Stimulated activated naive CD8-positive, alpha-beta T cell treated with anti-CD3 and anti-CD28 coated beads, Interleukin-15, amount 100 ng/mL, for 72 hours (primary cell): Measurements from ENCODE around the gene CATSPERE.

Experiments
- ATAC-seq: fragments of 150-1000 bp; cut with Tn5 transposase; 2 replicates; pipeline ENCODE4 v1.10.0; 2021; ENCODE audit warnings: mild to moderate bottlenecking, moderate library complexity
- DNase-seq, 2 donors: peaks; one replicate each; pipeline ENCODE4 v3.0.0; 2021 to 2022
- H3K27ac Mint-ChIP-seq, 2 donors: one replicate each; pipeline ENCODE4 v1.8.0; 2022; ENCODE audit warnings: mild to moderate bottlenecking in 2 of 2, mixed read lengths in 2 of 2, moderate library complexity in 2 of 2
- H3K27me3 Mint-ChIP-seq: one replicate; pipeline ENCODE4 v1.8.0; 2022; ENCODE audit warnings: mixed read lengths
- H3K4me1 Mint-ChIP-seq: one replicate; pipeline ENCODE4 v1.8.0; 2022; ENCODE audit warnings: mild to moderate bottlenecking, mixed read lengths
- H3K4me3 Mint-ChIP-seq, 2 donors: one replicate each; pipeline ENCODE4 v1.8.0; 2022; ENCODE audit warnings: mild to moderate bottlenecking in 2 of 2, mixed read lengths in 2 of 2, moderate library complexity in 1 of 2
- H3K9me3 Mint-ChIP-seq, 2 donors: one replicate each; pipeline ENCODE4 v1.8.0; 2022; ENCODE audit warnings: mixed read lengths in 2 of 2

Gene CATSPERE, protein sequence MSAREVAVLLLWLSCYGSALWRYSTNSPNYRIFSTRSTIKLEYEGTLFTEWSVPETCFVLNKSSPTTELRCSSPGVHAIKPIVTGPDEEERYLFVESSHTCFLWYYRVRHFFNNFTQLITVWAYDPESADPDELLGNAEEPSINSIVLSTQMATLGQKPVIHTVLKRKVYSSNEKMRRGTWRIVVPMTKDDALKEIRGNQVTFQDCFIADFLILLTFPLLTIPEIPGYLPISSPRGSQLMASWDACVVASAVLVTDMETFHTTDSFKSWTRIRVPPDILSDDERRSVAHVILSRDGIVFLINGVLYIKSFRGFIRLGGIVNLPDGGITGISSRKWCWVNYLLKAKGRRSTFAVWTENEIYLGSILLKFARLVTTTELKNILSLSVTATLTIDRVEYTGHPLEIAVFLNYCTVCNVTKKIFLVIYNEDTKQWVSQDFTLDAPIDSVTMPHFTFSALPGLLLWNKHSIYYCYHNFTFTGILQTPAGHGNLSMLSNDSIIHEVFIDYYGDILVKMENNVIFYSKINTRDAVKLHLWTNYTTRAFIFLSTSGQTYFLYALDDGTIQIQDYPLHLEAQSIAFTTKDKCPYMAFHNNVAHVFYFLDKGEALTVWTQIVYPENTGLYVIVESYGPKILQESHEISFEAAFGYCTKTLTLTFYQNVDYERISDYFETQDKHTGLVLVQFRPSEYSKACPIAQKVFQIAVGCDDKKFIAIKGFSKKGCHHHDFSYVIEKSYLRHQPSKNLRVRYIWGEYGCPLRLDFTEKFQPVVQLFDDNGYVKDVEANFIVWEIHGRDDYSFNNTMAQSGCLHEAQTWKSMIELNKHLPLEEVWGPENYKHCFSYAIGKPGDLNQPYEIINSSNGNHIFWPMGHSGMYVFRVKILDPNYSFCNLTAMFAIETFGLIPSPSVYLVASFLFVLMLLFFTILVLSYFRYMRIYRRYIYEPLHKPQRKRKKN

DNA sequence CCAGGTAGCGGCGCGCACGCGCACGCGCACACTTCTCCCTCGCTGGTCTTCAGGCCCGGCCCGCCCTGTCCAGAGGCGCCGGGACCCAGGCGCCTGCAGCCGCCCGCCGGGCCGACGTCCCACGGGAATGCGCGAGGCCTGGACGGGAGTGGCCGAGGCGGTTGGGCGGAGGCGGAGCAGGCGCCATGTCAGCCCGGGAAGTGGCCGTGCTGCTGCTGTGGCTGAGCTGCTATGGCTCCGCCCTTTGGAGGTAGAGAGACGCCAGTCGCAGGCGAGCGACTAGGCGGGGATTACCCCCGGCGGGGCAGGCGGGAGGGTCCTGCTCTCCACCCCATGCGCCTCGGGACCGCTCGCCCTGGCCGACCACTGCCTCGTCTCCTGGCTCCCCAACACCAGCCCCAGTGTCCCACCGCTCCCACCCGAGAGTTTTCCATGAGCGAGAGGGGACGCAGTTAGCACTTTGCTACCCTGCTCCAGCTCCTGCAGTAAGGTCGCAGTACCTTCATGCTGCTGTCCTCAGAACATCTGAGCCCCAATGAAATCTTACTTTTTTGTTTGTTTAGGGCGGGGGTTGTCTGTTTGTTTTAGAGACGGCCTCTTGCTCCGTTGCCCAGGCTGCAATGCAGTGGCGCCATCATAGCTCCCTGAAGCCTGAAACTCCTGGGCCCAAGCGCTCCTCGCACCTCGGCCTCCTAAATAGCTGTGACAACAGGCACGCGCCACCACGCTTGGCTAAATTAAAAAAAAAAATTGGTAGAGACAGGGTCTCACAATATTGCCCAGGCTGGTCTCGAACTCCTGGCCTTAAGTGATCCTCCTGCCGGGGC is at the start of gene CATSPERE:
TSS of gene CATSPERE (plus strand) at position 29 of the 827 bp plus-strand sequence. CDS start at position 186, 157 bp downstream.
- Mint-ChIP-seq H3K9me3 (peaks cover 0 to 4% of the 10 kb centered on the region in 2 donors), H3K27me3 (no peaks in the 10 kb centered on the region), H3K4me1 (peaks cover 22% of the 10 kb centered on the region), H3K4me3 (peak within 1 kb of the TSS; percentile 88 to 95), H3K27ac (peak within 1 kb of the TSS; percentile 65 to 96)
- ATAC-seq (peak; percentile 97), DNase-seq (peak; percentile 73 to 80)

DNA sequence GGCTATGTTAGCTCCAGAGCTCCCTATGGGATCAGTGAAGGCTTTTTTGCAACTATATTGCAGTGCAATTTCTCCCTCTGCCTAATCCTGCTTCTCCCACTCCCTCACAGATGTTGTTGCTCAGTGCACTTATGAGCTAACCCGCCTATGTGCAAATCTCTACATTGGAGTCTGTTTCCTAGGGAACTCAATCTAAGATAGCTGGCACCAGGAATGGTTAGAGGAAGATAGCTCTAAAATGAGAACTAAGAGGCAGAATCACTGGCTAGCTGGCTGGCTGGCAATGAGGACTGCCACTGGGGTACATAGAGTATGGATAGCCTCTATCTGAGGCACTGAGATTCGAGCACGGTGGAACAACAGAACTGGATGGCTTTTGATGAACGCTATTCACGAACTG is 48.9 kb upstream of the CATSPERE start:
- H3K4me1 Mint-ChIP-seq = peaks cover 7% of the 10 kb centered on the region
- H3K4me3 Mint-ChIP-seq = no peak overlapping the region
- ATAC-seq (no peak), DNase-seq (no peak)
- peak overlapping the region in 1 of 2 donors; percentile 62 for H3K27ac Mint-ChIP-seq
- peaks cover 4 to 8% of the 10 kb centered on the region in 2 donors for H3K9me3 Mint-ChIP-seq
- H3K27me3 Mint-ChIP-seq = no peaks in the 10 kb centered on the region

DNA sequence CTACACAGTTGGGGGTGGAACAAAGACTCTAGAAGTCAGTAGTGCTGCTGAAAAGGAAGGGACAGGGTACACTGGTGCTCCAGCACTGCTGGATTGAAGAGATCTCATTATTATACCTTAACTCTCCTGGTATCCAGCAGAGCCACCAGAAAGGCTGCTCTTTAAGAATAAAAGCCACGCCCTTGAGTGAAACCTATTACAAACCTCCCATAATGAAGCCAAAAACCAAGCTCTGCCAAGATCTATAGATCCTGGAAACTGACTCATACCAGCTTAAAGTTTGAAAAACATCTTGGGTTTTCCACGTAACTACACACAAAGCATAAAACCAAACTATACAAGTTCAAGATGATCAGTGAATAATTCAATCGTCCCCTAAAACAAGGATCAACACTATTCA is 47.3 kb upstream of the CATSPERE start:
- H3K4me3 Mint-ChIP-seq = no peak overlapping the region
- ATAC-seq (no peak), DNase-seq (no peak)
- no peaks in the 10 kb centered on the region for H3K9me3 Mint-ChIP-seq
- peaks cover 7% of the 10 kb centered on the region for H3K4me1 Mint-ChIP-seq
- H3K27me3 Mint-ChIP-seq = no peaks in the 10 kb centered on the region
- peak overlapping the region in 1 of 2 donors; percentile 34 for H3K27ac Mint-ChIP-seq

DNA sequence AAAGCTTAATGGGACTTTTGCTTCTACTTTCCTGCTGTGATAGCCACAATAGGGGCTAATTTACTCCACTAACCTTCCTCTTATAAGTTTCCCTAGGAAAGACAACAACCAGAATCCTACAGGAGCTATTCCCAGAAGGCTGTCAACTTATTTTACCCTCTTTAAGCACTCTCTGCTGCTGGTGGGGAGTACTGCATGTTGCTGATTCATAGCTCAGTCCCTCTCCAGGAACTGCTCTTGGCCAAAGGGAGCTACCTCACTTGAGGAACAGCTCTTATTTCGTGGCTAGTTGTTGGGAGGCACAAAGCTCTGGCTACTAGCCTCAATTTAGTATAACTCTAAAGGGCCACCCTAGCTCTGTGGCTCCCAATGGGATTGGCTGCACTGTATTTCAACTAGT is 46.5 kb upstream of the CATSPERE start:
- Mint-ChIP-seq H3K27ac (no peak overlapping the region), H3K9me3 (no peaks in the 10 kb centered on the region), H3K27me3 (no peaks in the 10 kb centered on the region), H3K4me3 (no peak overlapping the region), H3K4me1 (peaks cover 7% of the 10 kb centered on the region)
- DNase-seq (no peak), ATAC-seq (no peak)

DNA sequence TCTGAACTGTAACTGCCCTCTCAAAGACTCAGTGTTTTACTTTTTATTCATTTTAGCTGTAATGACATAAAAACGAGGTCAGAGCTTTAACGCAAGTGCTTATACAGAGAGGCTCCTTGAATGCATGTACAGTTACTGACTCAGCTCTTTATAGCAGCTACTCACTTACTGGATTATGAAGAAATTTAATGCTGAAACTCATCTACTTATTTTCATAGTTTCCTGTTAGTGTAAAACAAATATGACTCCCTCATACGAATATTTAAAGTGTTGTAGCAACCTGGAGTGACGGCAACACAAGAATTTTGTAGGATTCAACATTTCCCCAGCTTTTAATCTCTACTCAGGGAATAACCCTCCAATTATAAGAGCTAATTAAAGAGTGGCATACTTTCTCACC is 42.0 kb upstream of the CATSPERE start:
- H3K27me3 Mint-ChIP-seq = no peaks in the 10 kb centered on the region
- H3K9me3 Mint-ChIP-seq = no peaks in the 10 kb centered on the region
- no peak overlapping the region for H3K27ac Mint-ChIP-seq
- ATAC-seq = no peak
- no peak for DNase-seq
- H3K4me3 Mint-ChIP-seq = no peak overlapping the region
- H3K4me1 Mint-ChIP-seq = no peaks in the 10 kb centered on the region

DNA sequence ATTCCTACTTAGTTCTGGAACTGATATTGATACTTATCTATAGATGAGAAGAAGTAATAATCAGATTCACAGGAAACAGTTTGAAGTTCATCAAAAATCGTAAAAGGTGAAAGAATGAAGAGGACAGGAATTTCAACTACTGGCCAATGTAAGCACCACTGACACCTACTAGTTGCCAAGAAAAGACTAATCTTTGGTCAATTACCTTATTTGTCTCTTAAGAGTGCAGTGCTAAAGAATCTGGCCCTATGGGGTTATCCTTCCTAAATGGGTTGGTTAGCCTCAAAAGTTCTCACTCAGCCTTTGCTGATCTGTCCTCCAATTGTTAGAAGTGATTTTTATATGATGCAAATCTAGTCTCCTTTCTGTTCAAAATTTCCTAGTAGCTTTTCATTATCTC is 38.9 kb upstream of the CATSPERE start:
- Mint-ChIP-seq H3K4me3 (no peak overlapping the region), H3K27ac (no peak overlapping the region), H3K4me1 (peaks cover 6% of the 10 kb centered on the region), H3K9me3 (no peaks in the 10 kb centered on the region), H3K27me3 (no peaks in the 10 kb centered on the region)
- ATAC-seq (no peak), DNase-seq (no peak)

DNA sequence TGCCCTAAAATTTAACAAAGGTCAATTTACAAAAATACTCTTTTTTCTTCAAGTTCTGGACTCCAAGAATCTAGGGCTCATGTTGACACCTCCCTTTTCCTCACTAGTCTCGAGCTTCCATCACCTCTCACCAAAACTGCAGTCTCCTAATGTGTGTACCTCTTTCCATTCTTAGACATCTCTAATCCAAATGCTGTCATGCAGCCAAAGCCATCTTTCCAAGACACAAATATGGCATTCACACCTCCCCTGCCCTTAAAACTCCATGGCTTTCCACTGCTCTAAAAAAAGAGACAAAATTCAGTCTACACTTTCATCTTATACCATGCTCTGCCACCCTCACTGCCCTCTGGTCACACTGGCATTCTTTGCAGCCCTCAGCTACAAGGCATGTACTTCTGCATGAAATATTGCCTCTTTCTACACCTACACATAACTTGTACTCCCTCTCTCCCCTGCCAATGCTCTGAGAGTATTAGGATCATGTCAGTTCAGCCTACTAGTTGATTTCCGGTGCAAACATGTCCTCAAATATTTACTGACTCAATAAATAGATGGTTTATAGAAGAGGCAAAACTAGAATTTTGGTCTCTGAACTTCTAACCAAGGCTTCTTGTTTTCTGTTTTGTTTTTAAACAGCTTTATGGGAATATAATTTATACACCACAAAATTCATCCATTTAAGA is 36.3 kb upstream of the CATSPERE start:
- DNase-seq = no peak
- Mint-ChIP-seq H3K27me3 (no peaks in the 10 kb centered on the region), H3K9me3 (no peaks in the 10 kb centered on the region), H3K27ac (no peak overlapping the region), H3K4me3 (no peak overlapping the region), H3K4me1 (peaks cover 6% of the 10 kb centered on the region)
- ATAC-seq = no peak

DNA sequence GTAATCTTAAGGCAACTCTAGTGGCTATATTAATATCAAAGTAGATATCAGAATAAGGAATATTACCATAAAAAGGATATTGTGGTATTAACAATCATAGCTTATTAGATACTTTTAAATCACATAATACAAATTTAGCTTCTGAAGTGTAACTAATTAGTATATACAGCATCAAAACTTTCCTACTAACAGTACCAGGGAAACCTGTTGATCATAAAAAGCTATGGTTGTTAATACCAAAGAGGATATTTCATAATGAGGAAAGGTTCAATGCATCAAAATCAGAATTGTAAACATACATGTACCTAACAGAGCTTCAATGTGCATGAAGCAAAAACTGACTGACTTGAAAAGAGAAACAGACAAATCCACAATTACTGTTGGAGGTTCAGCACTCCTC is 33.4 kb upstream of the CATSPERE start:
- DNase-seq = no peak
- Mint-ChIP-seq H3K27me3 (no peaks in the 10 kb centered on the region), H3K4me1 (peaks cover 6% of the 10 kb centered on the region), H3K4me3 (no peak overlapping the region), H3K9me3 (no peaks in the 10 kb centered on the region), H3K27ac (no peak overlapping the region)
- ATAC-seq = no peak

DNA sequence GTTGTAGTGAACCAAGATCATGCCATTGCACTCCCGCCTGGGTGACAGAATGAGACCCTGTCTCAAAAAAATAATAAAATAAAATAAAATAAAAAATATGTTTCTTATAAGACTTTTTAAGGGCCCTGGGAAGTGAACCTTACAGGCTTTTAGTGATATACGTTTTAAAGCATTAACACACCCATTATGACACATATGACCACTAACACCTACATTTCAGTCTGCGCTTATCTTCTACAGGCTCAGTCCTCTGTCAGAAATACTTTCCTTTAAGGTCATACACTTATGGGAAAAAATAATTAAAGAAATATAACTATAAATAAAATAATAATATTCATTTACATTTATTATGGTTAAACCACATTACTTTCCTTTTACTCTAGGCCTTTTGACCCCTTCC is 31.3 kb upstream of the CATSPERE start:
- no peaks in the 10 kb centered on the region for H3K9me3 Mint-ChIP-seq
- DNase-seq = no peak
- peaks cover 11% of the 10 kb centered on the region for H3K4me1 Mint-ChIP-seq
- H3K4me3 Mint-ChIP-seq = no peak overlapping the region
- no peak overlapping the region for H3K27ac Mint-ChIP-seq
- ATAC-seq = no peak
- H3K27me3 Mint-ChIP-seq = no peaks in the 10 kb centered on the region

DNA sequence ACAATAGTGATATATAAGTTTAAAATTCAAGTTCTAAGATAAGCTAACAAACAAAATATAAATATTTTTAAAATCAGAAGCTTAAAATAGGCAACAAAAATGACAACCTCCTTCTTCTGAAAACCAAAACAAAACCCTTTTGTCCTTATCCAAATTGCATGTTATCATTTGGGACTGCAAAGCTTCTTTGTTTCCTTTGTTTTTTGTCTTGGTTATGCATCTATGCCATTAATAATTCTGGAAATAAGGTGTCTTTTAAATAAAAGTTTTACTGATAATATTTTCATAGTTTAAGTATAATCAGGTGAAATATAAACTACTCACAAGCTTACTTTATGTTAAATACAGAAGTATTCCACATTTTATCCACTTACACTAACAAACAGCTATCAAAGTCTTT is 29.9 kb upstream of the CATSPERE start:
- ATAC-seq (no peak), DNase-seq (no peak)
- no peaks in the 10 kb centered on the region for H3K27me3 Mint-ChIP-seq
- H3K27ac Mint-ChIP-seq = no peak overlapping the region
- H3K9me3 Mint-ChIP-seq = no peaks in the 10 kb centered on the region
- peaks cover 21% of the 10 kb centered on the region for H3K4me1 Mint-ChIP-seq
- H3K4me3 Mint-ChIP-seq = no peak overlapping the region

DNA sequence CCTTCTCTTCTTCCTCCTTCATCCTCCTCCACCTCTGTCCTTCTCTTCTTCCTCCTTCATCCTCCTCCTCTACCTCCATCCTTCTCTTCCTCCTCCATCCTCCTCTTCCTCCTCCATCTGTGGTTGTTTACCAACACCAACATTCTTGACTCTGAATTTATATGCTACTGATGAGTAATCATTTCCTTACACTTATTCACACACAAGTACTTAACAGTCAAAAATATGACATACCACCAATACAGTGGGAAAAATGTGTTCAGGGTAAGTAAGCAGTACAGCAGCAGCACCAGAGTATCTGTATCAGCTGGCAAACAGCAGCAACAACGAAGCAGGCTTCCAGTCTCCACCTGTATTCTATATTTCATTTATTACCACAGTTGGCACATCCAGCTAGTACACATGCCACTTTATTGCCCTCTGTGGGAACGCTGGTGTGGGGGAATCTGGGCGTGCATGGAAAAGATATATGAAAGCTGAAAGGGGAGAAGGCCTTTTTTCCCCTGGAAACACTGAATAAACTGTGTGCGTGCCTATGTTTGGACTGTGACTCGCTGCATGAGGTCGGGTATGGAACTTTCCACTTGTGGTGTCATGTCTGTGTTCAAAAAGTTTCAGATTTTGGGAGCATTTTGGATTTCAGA is 25.4 kb upstream of the CATSPERE start:
- H3K4me3 Mint-ChIP-seq = peak overlapping the region; percentile 39 to 59

DNA sequence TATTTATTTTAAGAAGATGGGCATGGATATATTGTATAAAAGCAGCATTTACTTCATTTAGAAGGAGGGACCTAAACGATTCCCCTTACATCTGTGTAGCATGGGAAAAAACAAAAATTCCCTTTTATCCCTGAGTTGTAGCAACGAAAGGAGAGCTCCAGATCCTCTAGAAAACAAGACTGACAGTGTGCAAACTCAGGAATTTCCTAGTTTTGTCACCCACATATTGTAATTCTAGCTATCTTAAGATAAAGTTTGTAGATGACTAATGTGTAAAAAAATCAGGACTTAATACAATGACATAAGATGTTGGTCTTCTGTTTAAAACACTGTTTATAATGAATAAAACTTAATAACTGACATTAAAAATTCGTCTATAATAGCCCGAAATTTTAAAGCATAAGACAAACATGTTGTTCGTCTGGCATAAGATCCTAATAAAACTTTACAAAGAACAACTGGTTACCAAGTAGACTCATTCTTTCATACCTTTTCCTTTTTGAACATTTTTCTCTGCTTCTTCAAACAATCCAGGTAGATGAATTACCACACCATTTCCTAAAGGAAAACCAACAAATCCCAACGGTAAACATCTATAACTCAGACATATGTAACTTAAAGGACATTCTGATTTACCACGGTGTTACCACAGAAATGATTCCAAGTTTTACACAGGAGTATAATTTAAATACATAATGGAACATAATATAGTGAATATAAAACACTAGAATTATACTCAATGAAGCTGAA is 24.6 kb upstream of the CATSPERE start:
- DNase-seq = no peak

More for the DNA sequence above, 25.4 kb upstream of the CATSPERE start:
- Mint-ChIP-seq H3K4me1 (peaks cover 54% of the 10 kb centered on the region), H3K27ac (peak overlapping the region; percentile 13 to 94), H3K27me3 (no peaks in the 10 kb centered on the region), H3K9me3 (no peaks in the 10 kb centered on the region)
- DNase-seq (no peak), ATAC-seq (peak; percentile 84)

DNA sequence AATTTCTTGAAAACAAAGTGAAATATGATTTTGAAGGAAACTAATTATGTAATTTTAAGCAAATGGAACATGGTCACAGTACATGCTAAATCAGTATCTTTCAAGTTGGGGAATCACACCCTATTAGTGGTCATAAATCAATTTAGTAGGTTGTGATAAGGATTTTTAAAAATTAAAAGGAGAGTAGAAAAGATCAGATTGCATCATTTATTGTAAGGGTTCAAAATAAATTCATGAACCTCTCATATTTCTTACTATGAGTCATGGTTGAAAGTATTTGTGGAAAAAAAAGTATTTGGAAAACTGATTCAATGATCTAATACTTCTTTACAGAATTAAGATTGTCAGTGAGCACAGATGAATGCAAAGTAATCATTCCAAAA is 24.0 kb upstream of the CATSPERE start:
- no peaks in the 10 kb centered on the region for H3K9me3 Mint-ChIP-seq
- no peaks in the 10 kb centered on the region for H3K27me3 Mint-ChIP-seq
- H3K27ac Mint-ChIP-seq = no peak overlapping the region
- H3K4me1 Mint-ChIP-seq = peaks cover 54% of the 10 kb centered on the region
- H3K4me3 Mint-ChIP-seq = no peak overlapping the region
- DNase-seq = no peak
- no peak for ATAC-seq

More for the DNA sequence above, 24.6 kb upstream of the CATSPERE start:
- Mint-ChIP-seq H3K4me3 (peak overlapping the region in 1 of 2 donors; percentile 59), H3K27ac (peak overlapping the region in 1 of 2 donors; percentile 37), H3K9me3 (no peaks in the 10 kb centered on the region), H3K27me3 (no peaks in the 10 kb centered on the region), H3K4me1 (peaks cover 54% of the 10 kb centered on the region)
- no peak for ATAC-seq
